ENCODE results near the gene FMR1NB. TPM values are rescaled to one million over a fixed set of nuclear protein-coding genes. Genes with fewer than 3 reads are reported as not detected.

The FMR1NB gene, protein sequence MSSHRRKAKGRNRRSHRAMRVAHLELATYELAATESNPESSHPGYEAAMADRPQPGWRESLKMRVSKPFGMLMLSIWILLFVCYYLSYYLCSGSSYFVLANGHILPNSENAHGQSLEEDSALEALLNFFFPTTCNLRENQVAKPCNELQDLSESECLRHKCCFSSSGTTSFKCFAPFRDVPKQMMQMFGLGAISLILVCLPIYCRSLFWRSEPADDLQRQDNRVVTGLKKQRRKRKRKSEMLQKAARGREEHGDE
- total RNA-seq: not detected

GRCh38 chrX:147981038-147981752, at the start of gene FMR1NB:
Gene FMR1NB (plus strand): TSS chrX:147981337. CDS start chrX:147981403, 66 bp downstream.
- DNase-seq: no peak

- no peak for DNase-seq
Measured at GRCh38 chrX:147933815-147934214, 47.3 kb upstream of the FMR1NB start.

- no peak for DNase-seq
Measured at GRCh38 chrX:147935156-147935758, 45.9 kb upstream of the FMR1NB start.

DNA sequence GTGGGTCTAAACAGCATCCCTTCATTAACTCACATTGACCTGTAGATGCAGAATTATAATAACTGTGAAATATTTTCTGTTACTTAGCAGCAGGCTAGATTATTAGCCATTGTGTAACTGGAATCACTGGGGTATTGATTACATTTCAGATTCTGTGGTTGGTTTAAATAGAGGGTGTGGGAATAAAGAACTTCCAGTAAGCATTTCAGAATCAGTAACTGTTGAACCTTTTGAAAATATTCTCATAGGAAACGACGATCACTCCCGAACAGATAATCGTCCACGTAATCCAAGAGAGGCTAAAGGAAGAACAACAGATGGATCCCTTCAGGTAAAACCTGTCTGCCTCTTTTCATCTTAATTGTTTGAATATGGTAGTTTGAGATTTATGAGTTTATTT, 35.9 kb upstream of the FMR1NB start:
- no peak for DNase-seq

GRCh38 chrX:147948531-147948930, 32.6 kb upstream of the FMR1NB start:
- no peak for DNase-seq

DNA sequence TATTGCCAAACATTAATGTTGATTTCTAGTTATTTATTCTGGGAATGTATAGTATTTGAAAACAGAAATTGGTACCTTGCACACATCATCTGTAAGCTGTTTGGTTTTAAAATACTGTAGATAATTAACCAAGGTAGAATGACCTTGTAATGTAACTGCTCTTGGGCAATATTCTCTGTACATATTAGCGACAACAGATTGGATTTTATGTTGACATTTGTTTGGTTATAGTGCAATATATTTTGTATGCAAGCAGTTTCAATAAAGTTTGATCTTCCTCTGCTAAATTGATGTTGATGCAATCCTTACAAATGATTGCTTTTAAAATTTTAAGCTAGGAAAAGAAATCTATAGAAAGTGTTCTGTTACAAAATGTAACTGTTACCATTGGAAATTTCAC, 30.8 kb upstream of the FMR1NB start:
- DNase-seq: no peak

DNA sequence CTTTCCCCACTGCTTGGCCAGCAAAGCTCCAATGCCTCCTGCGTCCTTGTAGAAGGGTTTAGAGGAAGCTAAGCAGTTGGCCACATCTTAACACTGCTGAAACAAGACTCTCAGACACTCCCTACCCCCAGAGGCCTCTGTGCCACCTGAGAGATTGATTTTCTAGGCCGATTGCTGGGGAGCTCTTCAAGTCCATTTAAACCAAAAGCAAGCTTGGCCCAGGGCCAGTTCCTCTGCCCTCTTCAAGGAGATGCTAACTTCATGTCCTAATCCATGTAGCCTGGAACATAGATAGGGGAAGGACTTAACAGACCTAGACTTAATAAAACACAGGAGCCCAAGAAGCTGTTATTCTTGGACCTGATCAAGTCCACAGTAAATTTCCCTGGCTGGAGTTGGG, 27.2 kb upstream of the FMR1NB start:
- peak; percentile 27 for DNase-seq

DNA sequence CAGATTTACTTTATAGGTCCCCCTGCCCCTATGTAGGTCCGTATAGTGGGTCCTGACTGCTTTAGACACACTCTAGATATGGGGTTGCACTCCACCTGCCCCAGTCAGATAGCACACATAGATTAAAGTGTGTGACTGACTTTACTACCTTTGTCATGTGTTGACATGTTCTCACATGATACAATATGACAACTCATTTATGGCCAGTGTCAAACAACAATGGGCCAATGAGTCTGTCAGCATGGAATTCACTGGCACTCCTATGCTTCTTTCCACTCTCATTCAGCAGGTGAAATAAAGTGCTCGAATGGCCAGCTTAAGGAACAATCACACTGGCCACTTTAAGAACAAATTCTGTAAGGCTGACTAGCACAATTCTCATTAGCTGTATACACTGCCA, 23.8 kb upstream of the FMR1NB start:
- no peak for DNase-seq

- DNase-seq: no peak
Measured at GRCh38 chrX:147958291-147958690, 22.8 kb upstream of the FMR1NB start.

GRCh38 chrX:147960722-147961121, 20.4 kb upstream of the FMR1NB start:
- DNase-seq: no peak

DNA sequence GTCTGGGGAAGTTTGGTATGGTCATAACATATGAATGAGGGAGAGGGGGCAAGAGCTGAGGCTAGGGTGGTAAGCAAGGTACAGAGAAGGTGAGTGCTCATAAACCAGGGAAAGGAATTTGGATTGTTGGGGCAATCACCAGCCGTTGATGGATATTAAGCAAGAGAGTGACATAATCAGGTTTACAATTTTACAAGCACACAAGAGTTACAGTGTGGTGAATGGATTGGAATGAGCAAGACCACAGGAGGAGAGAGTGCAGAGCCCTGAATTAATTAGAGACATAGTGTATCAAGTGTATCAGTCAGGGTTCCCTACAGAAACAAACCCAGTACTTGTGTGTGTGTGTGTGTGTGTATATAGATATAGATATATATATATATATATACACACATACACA, 18.7 kb upstream of the FMR1NB start:
- no peak for DNase-seq

- DNase-seq: no peak
Measured at GRCh38 chrX:147978931-147979330, 2.2 kb upstream of the FMR1NB start.

- no peak for DNase-seq
Measured at GRCh38 chrX:148020329-148020728, 39.2 kb downstream of the FMR1NB start.

DNA sequence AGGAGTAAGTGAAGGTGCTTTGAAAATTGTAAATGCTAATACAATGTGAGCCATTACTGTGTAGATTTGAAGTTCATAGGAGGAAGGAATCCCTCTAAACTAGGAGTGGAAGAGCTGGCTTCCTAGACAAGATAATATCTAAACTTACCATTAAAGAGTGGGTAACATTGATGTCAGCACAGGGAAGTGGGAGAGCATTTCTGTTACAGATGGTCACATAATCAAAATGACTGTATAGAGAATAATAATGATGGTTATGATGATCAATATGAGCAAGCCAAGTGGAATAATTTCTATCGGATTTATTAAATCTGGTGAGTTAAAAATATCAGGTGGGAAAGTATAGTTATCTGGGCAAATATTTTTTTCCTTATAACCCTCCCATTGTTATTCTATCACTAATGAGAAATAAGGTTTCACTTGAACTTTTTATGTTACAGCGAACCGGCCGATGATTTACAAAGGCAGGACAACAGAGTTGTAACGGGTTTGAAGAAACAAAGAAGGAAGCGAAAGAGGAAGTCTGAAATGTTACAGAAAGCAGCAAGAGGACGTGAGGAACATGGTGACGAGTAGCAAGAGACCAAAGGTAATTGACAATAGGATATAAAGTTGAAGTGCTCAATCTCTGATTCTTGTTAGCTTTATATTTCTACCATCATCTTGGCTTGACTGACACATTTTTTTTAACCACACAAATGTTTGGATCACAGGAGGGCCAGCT, 43.5 kb downstream of the FMR1NB start:
- DNase-seq: no peak

DNA sequence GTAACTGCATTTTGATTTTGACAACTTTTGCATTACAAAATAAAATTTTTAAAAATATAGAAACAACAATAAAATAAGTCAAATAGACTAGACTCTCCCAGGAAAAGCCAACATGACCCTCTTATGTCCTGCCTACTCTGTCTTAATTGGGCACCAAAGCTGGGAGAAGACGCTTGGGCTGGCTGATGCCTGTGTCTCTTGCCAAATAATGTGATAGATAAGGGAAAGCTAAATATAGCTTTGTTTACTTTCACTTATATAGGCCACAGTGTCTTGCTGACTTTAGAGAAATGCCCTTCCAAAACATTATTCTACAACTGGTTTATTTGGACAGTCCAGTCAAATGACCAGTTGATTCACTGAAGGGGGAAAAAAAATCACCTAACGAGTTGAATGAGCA, 54.2 kb downstream of the FMR1NB start:
- DNase-seq: no peak

- DNase-seq: no peak
Measured at GRCh38 chrX:148037020-148037419, 55.9 kb downstream of the FMR1NB start.

DNA sequence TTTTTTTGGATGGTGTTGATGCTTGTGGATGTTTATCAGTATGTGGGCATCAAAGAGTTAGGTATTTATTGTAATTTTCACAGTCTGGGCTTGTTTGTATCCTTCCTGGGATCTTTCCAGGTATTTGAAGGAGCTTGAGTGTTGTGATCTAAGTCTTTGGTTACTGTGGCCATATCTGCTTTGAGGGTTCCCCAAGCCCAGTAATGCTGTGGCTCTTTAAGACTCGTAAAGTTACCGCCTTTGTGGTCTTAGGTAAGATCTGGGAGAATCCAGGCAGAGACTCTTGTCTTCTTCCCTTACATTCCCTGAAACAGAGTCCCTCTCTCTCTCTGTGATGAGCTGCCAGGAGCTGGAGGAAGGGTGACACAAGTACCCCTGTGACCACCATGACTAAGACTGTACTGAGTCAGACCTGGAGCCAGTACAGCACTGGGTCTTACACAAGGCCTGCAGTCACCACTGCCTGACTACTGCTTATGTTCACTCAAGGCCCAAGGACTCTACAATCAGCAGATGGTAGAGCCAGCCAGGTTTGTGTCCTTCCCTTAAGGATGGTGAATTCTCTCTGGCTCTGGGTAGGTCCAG, 62.2 kb downstream of the FMR1NB start:
- DNase-seq: no peak

GRCh38 chrX:148047200-148047599, 66.1 kb downstream of the FMR1NB start:
- no peak for DNase-seq

GRCh38 chrX:148049441-148049840, 68.3 kb downstream of the FMR1NB start:
- DNase-seq: peak; percentile 63

DNA sequence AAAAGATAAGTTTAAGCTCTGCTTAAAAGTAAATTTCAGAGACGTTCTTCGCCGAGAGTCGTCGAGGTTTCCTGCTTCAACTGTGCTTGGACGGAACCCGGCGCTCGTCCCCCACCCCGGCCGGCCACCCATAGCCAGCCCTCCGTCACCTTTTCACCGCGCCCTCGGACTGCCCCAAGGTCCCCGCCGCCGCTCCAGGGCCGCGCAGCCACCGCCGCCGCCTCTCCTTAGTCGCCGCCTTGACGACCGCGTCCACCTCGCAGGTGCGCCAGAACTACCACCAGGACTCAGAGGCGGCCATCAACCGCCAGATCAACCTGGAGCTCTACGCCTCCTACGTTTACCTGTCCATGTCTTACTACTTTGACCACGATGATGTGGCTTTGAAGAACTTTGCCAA, 70.8 kb downstream of the FMR1NB start:
- DNase-seq: no peak

DNA sequence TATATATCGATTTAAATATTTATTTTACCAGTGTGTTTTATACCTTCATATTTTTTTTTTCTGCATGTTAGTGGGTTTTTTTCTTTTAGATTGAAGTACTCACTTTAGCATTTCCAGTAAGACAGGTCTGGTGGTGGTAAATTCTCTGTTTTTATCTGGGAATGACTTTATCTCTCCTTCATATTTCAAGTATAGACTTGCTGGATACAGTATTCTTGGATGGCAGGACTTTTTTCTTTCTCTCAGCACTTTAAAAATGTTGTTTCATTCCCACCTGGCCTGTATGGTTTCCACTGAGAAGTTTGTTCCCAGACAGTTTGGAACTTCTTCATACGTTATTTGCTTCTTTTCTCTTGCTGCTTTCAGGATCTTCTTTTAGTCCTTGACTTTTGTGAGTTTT, 86.1 kb downstream of the FMR1NB start:
- DNase-seq: no peak

- DNase-seq: no peak
Measured at GRCh38 chrX:148069759-148070503, 88.8 kb downstream of the FMR1NB start.
